Mesenchymal stem cell (in vitro differentiated cells and primary cell): ENCODE measurements around the gene LRRC53.

Experiments
- DNase-seq: peaks from one replicate; pipeline ENCODE4 v3.0.0-alpha.2; 2013
- H2AFZ ChIP-seq: one replicate; pipeline ENCODE4 v1.6.1; 2013; ENCODE audit warnings: low read depth, mild to moderate bottlenecking, control low read depth, inconsistent platforms, low read length, moderate library complexity
- H2AK5ac ChIP-seq: 2 replicates; pipeline ENCODE4 v1.6.1; 2013; ENCODE audit warnings: low read length, moderate library complexity, mild to moderate bottlenecking, inconsistent platforms; ENCODE audit not compliant: severe bottlenecking
- H2BK120ac ChIP-seq: one replicate; pipeline ENCODE4 v1.6.1; 2013; ENCODE audit warnings: low read depth, mild to moderate bottlenecking, inconsistent platforms, low read length, moderate library complexity
- H2BK12ac ChIP-seq, 2 experiments: one replicate each; pipeline ENCODE4 v1.6.1; 2013; ENCODE audit warnings: inconsistent platforms in 2 of 2, low read length in 2 of 2, mild to moderate bottlenecking in 2 of 2, moderate library complexity in 2 of 2, control low read depth in 1 of 2
- H2BK15ac ChIP-seq: one replicate; pipeline ENCODE4 v1.6.1; 2013; ENCODE audit warnings: mild to moderate bottlenecking, low read depth, inconsistent platforms; ENCODE audit not compliant: poor library complexity, severe bottlenecking
- H2BK5ac ChIP-seq: 2 replicates; pipeline ENCODE4 v1.6.1; 2013; ENCODE audit warnings: low read depth, mild to moderate bottlenecking, low read length, control low read depth, inconsistent platforms; ENCODE audit not compliant: poor library complexity, severe bottlenecking
- H3K14ac ChIP-seq, 2 experiments: one replicate each; pipeline ENCODE4 v1.6.1; 2013; ENCODE audit warnings: inconsistent platforms in 2 of 2, low read length in 2 of 2, control low read depth in 1 of 2, mild to moderate bottlenecking in 1 of 2, moderate library complexity in 1 of 2
- H3K18ac ChIP-seq, 2 experiments: one replicate each; pipeline ENCODE4 v1.6.1; 2013; ENCODE audit warnings: inconsistent platforms in 2 of 2, low read length in 2 of 2, control low read depth in 1 of 2, low read depth in 1 of 2, mild to moderate bottlenecking in 1 of 2
- H3K23ac ChIP-seq, 2 experiments: one replicate each; pipeline ENCODE4 v1.6.1; 2013; ENCODE audit warnings: inconsistent platforms in 2 of 2, low read length in 2 of 2, mild to moderate bottlenecking in 2 of 2, moderate library complexity in 2 of 2, control low read depth in 1 of 2
- H3K27ac ChIP-seq: 2 replicates; pipeline ENCODE4 v1.5.1; 2013; ENCODE audit warnings: mild to moderate bottlenecking, moderate library complexity, low read length, control low read depth, inconsistent platforms; ENCODE audit not compliant: poor library complexity, severe bottlenecking
- H3K27me3 ChIP-seq, 2 experiments: 2 replicates each; pipeline versions ENCODE4 v1.6.1 to v1.7.0; 2013; ENCODE audit warnings: low read length in 2 of 2, mild to moderate bottlenecking in 2 of 2, moderate library complexity in 2 of 2, control low read depth in 1 of 2, inconsistent platforms in 1 of 2; ENCODE audit not compliant: control insufficient read depth in 1 of 2, insufficient read depth in 1 of 2
- H3K36me3 ChIP-seq, 2 experiments: 2 replicates each; pipeline versions ENCODE4 v1.6.1 to v1.7.0; 2013; ENCODE audit warnings: low read length in 2 of 2, control low read depth in 1 of 2, inconsistent platforms in 1 of 2, low read depth in 1 of 2, mild to moderate bottlenecking in 1 of 2; ENCODE audit not compliant: insufficient read depth in 2 of 2, control insufficient read depth in 1 of 2
- H3K4ac ChIP-seq, 2 experiments: one replicate each; pipeline ENCODE4 v1.6.1; 2013; ENCODE audit warnings: inconsistent platforms in 2 of 2, low read length in 2 of 2, mild to moderate bottlenecking in 2 of 2, moderate library complexity in 2 of 2, control low read depth in 1 of 2, low read depth in 1 of 2
- H3K4me1 ChIP-seq: 2 replicates; pipeline ENCODE4 v1.6.1; 2013; ENCODE audit warnings: low read depth, low read length, control low read depth; ENCODE audit not compliant: control insufficient read depth, insufficient read depth
- H3K4me2 ChIP-seq: 2 replicates; pipeline ENCODE4 v1.6.1; 2013; ENCODE audit warnings: low read length, mild to moderate bottlenecking, inconsistent platforms; ENCODE audit not compliant: poor library complexity, severe bottlenecking
- H3K4me3 ChIP-seq, 2 experiments: 2 replicates each; pipeline versions ENCODE4 v1.5.1 to v1.7.0; 2013; ENCODE audit warnings: low read length in 2 of 2, mild to moderate bottlenecking in 2 of 2, control low read depth in 1 of 2, low read depth in 1 of 2; ENCODE audit not compliant: insufficient read depth in 1 of 2
- H3K79me1 ChIP-seq: replicated peaks from 2 replicates; pipeline ENCODE4 v1.6.1; 2013; ENCODE audit warnings: mild to moderate bottlenecking, control low read depth, low read length, inconsistent platforms; ENCODE audit not compliant: poor library complexity, severe bottlenecking
- H3K9ac ChIP-seq: 2 replicates; pipeline ENCODE4 v1.7.0; 2013; ENCODE audit warnings: mild to moderate bottlenecking, low read length, moderate library complexity
- H3K9me3 ChIP-seq: 2 replicates; pipeline ENCODE4 v1.7.0; 2013; ENCODE audit warnings: mild to moderate bottlenecking, low read length; ENCODE audit not compliant: control insufficient read depth
- H4K8ac ChIP-seq: one replicate; pipeline ENCODE4 v1.6.1; 2013; ENCODE audit warnings: inconsistent platforms, mild to moderate bottlenecking, low read length, moderate library complexity
- H4K91ac ChIP-seq: one replicate; pipeline ENCODE4 v1.6.1; 2013; ENCODE audit warnings: mild to moderate bottlenecking, low read length, inconsistent platforms
- WGBS: methylation state at CpG from one replicate; pipeline ENCODE4 v1.1.7; 2013; ENCODE audit warnings: mixed read lengths; 5-methylcytosine and 5-hydroxymethylcytosine counted together

Gene LRRC53

DNA sequence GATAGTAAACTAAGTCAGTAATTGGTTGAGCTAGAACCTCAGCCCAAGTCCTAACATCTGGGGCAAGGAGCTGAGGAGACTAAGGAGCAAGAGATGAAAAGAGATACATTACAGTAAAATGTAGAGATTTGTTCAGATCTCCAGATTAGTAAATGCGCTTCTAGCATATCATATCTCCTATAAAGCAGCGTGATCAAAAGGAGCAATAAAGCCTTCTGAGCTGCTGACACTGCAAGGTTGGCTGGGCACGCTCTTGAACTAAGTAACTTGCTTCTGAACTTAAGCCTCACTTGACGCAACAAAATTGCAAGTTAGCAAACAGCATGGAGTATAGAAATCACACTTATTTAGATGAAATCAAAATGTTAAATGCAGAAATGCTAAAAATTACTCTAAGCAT lies 80.9 kb downstream of the LRRC53 start:
- no peaks in the 10 kb centered on the region for H3K36me3 ChIP-seq
- DNase-seq, result no peak
- H2BK5ac ChIP-seq, result no peak overlapping the region
- H3K27me3 ChIP-seq, result no peaks in the 10 kb centered on the region
- H2BK120ac ChIP-seq, result no peak overlapping the region
- H3K4me2 ChIP-seq, result no peak overlapping the region
- no peak overlapping the region for H2BK12ac ChIP-seq
- no peak overlapping the region for H3K14ac ChIP-seq
- no peak overlapping the region for H2AK5ac ChIP-seq
- no peaks in the 10 kb centered on the region for H3K9me3 ChIP-seq
- H3K4me3 ChIP-seq, result no peak overlapping the region
- H3K79me1 ChIP-seq, result no peaks in the 10 kb centered on the region
- WGBS, result 82% methylated on average over 3 of the region's 4 CpGs
- no peak overlapping the region for H2AFZ ChIP-seq
- no peak overlapping the region for H3K9ac ChIP-seq
- no peak overlapping the region for H2BK15ac ChIP-seq
- no peak overlapping the region for H4K91ac ChIP-seq
- no peak overlapping the region for H3K4ac ChIP-seq
- no peak overlapping the region for H3K23ac ChIP-seq
- H3K27ac ChIP-seq, result no peak overlapping the region
- H3K4me1 ChIP-seq, result no peaks in the 10 kb centered on the region
- no peak overlapping the region for H3K18ac ChIP-seq
- H4K8ac ChIP-seq, result no peak overlapping the region

DNA sequence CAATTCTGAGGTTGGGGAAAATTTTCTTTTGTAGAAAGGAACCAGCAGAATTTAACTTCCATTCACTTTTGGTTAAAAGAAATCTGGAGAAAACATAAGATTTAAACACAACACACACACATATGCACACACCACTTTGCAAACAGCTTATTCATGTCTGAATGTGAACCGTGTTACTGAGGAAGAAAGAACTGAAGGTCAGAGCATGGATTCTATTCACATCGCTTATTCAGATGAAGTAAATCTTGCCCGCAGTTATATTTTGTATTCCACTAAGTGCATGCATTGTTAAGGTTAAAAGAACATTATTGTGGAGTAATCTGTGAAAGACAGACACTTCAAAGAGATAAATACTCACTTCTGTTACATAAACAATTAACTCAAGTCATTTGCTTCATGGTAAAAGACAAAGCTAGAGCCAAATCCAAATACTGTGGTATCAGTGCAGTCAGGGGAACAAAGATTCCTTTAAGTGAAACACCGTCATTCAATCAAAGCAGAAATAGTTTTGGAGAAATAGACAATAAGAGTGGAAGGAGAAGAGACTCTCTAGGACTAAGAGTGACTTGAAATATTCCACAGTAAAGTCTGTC lies 82.0 kb downstream of the LRRC53 start:
- Histone ChIP-seq H3K27me3 (no peaks in the 10 kb centered on the region), H3K18ac (no peak overlapping the region), H3K14ac (no peak overlapping the region), H3K23ac (no peak overlapping the region), H3K79me1 (no peaks in the 10 kb centered on the region), H3K4me3 (no peak overlapping the region), H4K8ac (no peak overlapping the region), H3K36me3 (no peaks in the 10 kb centered on the region), H3K9me3 (no peaks in the 10 kb centered on the region), H2BK15ac (no peak overlapping the region), H2BK120ac (no peak overlapping the region), H2AFZ (no peak overlapping the region), H3K4ac (no peak overlapping the region), H3K9ac (no peak overlapping the region), H3K27ac (no peak overlapping the region), H2BK5ac (no peak overlapping the region), H3K4me2 (no peak overlapping the region), H2BK12ac (no peak overlapping the region), H4K91ac (no peak overlapping the region), H3K4me1 (no peaks in the 10 kb centered on the region), H2AK5ac (no peak overlapping the region)
- 88% methylated on average over 3 of the region's 4 CpGs for WGBS
- no peak for DNase-seq

DNA sequence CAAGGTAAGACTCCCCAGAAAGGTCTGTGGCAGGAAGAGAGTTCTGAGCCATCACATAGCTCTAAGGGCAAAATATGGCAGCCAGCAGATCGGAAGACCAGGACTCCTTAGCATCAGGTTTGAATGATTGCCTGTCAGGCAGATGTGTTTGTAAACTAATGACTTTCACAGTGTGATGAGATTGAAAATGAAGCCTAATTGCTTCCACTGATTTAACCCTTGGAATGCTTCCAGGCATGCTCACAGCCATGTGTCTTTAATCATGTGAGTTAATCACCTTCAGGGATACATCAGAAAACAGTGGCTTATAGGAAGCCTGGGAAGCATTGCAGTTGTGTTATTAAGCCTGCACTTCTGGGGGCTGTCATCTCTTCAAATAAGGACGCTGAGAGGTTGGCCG lies 82.8 kb downstream of the LRRC53 start:
- Histone ChIP-seq H3K9me3 (no peaks in the 10 kb centered on the region), H2BK12ac (no peak overlapping the region), H3K18ac (no peak overlapping the region), H3K14ac (no peak overlapping the region), H3K23ac (no peak overlapping the region), H4K91ac (no peak overlapping the region), H2AK5ac (no peak overlapping the region), H3K4me2 (no peak overlapping the region), H3K79me1 (no peaks in the 10 kb centered on the region), H3K36me3 (no peaks in the 10 kb centered on the region), H2BK5ac (no peak overlapping the region), H3K27ac (no peak overlapping the region), H3K9ac (no peak overlapping the region), H3K4ac (no peak overlapping the region), H3K4me1 (no peaks in the 10 kb centered on the region), H2BK120ac (no peak overlapping the region), H4K8ac (no peak overlapping the region), H3K4me3 (no peak overlapping the region), H2BK15ac (no peak overlapping the region), H2AFZ (no peak overlapping the region), H3K27me3 (no peaks in the 10 kb centered on the region)
- WGBS, result 36% methylated on average over 2 of the region's 3 CpGs
- no peak for DNase-seq

DNA sequence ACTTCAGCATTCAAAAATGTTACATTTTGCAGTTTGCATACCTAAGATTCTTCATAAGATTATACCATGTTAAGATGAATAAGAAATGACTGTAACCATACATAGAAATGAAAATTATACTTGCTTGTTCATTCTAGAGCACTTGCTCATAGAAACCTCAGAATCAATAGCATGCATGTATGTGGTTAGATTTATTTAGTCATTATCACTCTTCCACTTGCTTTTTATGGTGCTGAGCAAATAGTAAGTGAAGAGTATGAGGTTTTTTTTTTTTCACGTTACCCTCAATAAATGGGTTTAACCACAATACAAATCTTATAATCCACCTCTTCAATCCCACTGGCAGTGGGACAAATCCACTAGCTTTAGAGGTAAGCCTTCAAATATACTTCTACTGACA lies 84.7 kb downstream of the LRRC53 start:
- no peak for DNase-seq
- no peak overlapping the region for H2AK5ac ChIP-seq

More for the DNA sequence above, 84.7 kb downstream of the LRRC53 start:
- Histone ChIP-seq H2BK15ac (no peak overlapping the region), H3K79me1 (no peaks in the 10 kb centered on the region), H3K23ac (no peak overlapping the region), H3K18ac (no peak overlapping the region), H3K9me3 (no peaks in the 10 kb centered on the region), H3K14ac (no peak overlapping the region), H2BK12ac (no peak overlapping the region), H4K8ac (no peak overlapping the region), H3K9ac (no peak overlapping the region), H3K27ac (no peak overlapping the region), H2AFZ (no peak overlapping the region), H3K4me2 (no peak overlapping the region), H2BK5ac (no peak overlapping the region), H3K27me3 (no peaks in the 10 kb centered on the region), H3K4ac (no peak overlapping the region), H3K4me3 (no peak overlapping the region), H3K4me1 (no peaks in the 10 kb centered on the region), H3K36me3 (no peaks in the 10 kb centered on the region), H4K91ac (no peak overlapping the region), H2BK120ac (no peak overlapping the region)
- no CpG with 5 or more reads among the region's 1 CpG for WGBS
